Measurements from ENCODE around the gene IQCE.

Gene IQCE

DNA sequence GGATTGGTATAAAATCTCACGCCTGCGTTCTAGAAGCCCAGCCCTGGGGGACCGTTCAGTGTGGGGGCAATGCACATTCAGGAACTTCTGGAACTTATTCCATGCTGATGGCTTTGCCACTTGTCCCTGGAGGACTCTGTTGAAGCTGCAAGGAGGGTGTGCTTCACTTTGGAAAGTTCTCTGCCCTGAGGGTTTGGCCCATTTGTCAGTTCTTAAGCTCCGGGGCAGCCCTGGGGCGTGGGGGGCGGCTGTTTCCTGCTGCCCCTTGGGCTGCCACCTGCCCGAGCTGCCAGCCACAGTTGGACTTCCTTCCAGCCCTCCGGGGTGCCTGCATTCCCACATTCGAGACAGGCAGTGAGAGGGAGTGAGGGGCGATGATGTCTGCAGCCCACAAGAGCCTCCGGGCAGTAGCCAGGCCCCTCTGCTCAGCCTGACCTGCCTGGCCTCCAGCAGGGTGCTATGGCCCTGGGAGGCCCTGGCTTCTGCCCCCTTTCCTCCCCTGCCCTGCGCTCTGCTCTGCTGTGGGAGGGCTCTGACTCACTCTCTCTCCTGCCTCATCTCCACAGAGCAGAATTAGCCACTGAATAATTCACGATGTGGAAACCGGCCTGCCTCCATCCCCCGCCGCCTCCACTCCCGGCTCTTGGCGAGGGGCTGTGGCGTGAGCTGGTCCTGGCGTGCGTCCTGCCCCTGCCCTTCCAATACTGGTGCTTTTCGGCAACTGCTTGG, 74.9 kb downstream of the IQCE start:
- DNase-seq = peak; percentile 65

DNA sequence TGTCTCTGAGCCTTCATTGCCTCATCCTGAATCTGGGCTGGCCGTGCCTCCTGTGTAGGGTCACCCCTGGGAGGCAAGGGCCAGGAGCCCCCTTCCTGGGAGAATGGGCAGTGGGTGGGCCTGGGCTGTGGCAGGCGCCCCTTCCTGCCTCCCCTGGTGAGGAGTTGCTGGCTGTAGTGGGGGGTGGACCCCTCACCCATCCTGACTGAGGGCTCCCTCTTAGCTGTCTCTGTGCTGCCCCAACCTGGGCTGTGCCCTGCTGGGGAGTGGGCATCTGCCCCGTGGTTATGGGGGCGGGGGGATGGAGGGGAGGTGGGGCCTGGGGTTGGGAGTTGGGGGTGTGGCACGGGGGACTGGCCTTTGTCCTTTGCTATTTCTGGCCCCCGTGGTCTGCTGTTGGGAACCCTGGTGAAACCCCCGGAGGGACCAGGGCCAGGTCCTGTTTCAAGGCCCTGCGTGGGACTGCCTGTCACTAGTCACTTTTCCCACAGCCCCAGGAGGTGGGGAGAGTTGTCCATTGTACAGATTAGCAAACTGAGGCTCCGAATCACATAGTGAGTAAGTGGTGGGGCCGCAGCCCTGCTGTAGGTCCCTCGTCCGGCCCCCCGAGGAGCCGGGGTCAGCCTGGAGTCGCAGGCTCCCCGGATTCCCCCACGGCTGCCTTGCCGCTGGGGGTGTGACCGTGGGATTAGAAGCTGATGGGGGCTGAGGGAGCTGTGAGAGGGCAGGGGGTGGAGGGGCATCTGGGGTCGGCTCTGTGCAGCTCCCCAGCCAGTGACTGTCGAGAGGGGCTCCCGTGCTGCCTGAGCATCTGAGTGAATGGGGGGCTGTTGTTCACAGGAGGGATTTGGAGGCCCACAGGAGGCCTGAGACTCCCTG, 75.7 kb downstream of the IQCE start:
- DNase-seq = no peak
- no peak for ATAC-seq

More for the DNA sequence above, 74.9 kb downstream of the IQCE start:
- peak; percentile 76 for ATAC-seq

DNA sequence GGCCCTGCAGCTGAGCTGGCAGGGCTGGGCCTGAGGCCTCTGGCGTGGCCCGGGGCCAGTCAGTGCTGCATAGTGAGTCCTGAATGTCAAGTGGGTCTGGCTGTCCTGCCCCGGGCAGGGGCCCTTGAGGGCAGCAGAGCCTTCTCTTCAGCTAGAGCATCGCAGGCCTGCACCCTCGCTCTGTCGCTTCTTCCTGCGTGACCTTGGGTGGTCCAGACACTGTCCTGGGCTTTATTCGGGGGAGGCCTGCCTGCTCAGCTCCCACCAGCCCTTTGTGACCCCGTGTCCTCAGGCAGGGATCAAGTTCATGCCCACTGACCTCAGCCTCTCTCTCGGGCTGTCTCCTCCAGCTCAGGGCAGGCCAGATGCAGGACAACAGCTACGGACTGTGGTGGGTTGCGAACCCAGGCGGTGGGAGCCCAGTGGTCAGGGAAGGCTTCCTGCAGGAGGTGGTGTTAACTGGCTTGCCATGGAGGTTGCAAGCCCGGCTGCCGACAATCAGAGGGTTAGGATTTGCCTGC, 76.4 kb downstream of the IQCE start:
- DNase-seq (no peak), ATAC-seq (no peak)

DNA sequence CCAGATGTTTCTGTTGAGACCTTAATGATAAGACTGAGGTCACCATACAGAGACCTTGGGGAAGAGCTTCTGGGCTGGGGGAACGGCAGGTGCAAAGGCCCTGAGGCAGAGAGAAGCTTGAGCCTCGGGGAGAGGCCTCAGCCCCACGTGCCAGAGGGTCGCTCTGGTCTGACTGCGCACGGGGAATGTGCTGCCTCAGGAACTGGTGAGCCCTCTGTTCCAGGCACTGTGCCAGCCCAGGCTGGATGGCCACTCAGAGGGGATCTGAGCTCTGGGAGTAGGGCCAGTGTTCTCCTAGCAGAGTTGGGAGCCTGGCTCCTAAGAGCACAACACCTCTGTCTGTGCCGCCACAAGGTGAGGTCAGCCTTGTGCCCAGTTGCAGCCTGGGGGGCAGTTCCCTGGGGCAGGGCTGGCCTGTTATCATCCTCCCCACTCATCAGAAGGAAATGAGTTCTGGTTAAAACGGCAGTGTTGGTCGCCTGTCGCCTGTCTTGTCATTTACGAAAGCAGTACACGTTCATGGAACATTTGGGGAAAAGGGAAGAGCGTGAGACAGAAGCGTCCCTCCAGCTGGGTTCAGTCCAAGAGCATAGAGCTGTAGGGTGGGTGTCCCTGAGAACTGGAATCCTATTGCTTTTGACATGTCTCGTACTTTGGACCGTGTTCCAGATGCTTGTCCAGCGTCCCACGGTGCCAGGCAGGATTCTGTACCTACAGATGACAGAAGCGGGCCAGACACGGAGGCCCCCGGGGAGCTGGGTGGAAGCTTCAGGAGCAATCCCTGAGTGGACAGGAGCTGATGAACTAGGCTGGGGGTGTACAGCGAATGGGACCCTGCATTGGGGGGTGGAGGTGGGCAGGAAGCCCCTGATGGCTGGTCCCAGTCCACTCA, 77.3 kb downstream of the IQCE start:
- ATAC-seq (no peak), DNase-seq (no peak)

DNA sequence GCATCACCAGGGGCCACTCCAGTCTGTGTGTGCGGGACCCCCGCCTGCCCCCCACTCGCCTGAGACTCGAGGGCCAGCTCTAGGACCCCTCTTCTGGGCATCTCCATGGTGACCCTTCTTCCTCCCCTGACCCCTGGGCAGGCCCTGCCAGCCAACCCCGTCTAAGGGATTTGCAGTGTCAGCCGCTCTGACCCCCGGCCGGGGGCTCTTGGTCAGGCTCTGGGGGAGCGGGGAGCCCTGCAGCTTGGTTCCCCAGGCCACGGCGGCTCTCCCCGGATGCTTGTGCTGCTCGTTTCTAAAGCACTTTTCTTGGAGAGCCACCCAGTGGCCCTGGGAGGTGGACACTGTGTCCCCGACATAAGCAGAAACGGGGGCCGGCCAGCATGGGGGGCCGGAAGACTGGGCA, 78.3 kb downstream of the IQCE start:
- DNase-seq (no peak), ATAC-seq (no peak)

DNA sequence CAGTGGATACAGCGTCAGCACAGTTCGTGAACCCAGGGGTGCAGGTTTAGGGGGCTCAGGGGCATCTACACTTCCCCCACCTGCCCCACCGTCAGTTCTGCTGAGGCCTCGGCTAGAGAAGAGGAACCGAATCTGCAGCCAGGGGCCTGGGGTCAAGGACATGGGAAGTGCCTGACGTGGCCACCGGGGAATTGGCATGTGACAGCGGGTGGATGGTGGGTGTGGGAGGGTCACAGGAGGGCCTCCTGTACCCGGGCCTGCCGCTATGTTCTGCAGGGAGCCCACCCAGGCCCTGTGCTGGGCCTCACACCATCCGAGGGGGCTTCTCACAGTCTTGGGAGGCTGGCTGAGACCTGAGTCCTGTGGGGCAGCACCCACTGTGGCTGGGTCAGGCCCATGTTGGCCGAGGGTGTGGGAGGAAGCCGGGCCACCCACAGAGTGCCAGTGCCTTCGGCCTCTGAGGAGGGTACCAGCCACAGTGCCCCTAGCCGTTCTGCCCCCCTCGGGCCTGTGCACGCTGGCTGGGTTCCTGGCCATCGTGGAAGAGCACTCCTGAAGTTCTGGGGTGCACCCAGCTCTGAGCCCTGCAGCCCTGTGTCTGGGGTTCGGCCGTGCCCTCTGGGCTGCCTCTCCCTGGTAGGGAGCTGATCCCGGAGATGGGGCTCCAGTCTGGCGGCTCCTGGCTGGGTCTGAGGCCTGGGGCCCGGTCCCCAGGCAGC, 78.9 kb downstream of the IQCE start:
- DNase-seq = no peak

DNA sequence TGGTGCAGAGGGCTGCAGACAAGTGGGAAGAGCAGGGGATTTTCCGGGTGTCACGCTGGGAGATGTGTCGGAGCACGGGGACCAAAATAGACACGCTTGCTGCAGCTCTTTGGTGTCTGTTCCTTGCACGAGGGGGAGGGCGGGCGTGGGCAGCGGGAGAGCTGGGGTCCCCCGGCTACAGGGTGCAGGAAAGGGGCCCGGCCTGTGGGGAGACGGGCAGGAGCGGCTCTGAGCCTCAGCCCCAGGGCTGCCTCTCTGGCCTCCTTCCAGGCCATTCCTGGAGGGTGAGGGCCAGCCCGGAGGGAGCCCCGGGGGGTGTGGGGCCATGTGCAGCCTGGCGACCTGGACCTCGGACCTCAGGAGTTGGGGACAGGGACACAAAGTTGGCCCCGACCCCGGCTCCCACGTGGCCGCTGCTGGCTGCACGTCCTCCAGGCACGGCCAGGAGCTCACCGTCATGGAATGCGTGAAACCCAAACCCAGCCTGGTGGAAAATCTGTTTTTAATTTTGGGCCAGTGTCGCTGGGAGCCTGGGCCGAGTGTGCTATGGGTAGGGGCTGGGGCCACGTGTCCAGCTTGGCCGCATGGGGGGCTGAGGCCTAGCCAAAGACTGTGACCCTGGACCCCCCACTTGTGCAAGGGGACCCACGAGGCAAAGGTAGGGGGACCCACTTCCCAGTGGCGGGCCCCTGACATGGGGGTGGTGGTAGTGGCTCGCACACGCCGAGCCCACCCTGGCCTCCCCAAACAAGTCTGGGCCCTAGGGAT, 79.6 kb downstream of the IQCE start:
- no peak for DNase-seq
- no peak for ATAC-seq

More for the DNA sequence above, 78.9 kb downstream of the IQCE start:
- ATAC-seq = no peak

DNA sequence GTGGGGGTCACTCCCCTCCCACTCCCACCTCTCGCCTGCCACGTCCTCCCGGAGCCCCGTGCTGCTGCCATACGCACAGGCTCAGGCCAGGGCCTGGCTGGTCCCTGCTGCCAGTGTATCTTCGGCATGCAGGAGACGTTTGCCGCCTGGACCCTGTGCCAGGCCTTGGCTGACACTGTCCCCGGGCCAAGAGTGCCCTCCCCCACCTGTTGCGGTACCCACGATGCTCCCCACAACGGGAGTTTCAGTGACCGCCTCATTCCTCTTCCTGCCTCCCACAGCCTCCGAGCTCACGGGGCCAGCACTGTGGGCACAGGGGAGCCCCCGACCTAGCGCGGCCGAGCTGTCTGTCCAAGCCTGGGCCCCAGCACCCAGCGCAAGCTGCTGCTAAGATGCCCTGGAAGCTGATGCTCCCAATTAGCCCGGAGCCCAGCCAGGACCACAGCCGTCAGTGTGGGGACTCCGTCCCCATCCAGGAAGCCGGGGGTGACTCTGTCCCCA, 80.5 kb downstream of the IQCE start:
- ATAC-seq = no peak
- no peak for DNase-seq

DNA sequence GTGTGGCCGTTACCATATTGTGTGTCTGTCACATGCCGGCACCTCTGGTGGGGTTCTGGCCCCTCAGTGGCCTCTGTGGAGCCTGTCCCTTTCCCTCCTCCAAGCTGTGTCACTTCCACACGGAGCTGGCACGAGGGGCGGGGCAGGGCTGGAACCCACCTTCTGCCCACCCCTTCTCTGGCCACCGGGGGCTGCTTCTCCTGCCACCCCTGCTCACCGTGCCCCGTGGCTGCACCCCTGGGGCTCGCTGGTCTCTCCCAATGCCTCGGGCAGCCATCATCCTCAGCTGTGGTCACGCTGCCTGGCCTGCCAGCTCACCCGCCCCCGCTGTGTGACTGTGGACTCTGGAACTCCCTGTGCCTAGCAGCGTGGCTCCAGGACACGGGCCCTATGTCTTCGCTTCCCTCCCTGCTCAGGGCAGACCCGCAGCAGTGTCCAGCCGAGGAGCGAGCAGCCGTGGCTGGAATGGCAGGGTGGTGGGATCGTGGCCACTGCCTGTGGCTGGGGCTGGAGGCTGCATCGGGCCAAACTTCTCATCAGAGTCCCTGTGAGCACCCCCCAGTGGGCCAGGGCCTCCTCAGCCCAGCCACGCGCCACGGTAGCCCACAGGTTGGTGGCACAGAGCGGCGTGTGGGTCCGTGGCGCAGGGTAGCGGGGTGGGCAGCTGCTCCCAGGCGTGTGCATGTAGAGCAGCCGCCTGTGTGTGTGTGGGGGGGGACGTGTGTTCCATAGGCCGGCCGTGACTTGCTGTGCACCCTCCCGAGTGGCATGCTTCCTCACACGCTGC, 81.1 kb downstream of the IQCE start:
- ATAC-seq (no peak), DNase-seq (no peak)

DNA sequence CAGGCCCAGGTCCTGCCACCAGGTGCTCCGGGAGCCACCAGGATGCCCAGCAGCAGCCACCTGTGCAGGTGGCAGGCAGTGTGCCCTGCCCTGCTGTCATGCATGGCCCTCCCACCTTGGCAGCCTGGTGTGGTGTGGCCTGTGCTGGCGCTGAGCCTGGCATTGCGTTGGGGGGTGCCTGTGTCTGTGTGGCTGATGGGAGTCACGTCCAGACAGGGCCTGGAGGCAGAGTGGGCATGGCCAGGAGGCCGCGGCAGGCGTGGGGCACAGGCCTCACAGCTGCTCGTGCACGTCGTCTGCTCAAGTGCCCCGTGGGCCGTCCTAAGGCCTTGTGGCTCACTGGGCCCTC, 81.7 kb downstream of the IQCE start:
- ATAC-seq = no peak

DNA sequence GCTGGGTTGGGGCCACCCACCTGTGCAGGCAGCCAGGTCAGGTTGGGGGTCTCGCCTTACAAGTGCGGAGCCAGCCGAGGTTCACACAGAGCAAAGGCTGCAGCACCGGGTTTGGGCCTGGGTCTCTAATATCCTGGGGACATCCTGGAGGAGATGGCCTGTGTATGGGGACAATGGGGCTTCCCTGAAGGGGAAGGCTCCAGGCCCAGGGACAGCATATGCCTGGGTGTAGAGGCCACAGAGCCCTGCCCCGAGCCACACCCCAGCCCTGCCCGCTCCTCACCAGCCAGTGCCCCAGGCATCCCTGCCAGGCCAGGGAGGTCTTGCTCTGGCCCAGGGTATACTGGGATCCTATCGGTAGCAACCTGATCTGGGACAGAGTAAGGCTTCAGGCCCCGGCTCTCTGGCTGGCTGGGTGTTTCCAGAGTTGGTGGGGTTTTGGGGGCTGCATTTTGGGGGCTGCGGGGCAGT, 82.1 kb downstream of the IQCE start:
- ATAC-seq = no peak
- DNase-seq = no peak

More for the DNA sequence above, 81.7 kb downstream of the IQCE start:
- no peak for DNase-seq

DNA sequence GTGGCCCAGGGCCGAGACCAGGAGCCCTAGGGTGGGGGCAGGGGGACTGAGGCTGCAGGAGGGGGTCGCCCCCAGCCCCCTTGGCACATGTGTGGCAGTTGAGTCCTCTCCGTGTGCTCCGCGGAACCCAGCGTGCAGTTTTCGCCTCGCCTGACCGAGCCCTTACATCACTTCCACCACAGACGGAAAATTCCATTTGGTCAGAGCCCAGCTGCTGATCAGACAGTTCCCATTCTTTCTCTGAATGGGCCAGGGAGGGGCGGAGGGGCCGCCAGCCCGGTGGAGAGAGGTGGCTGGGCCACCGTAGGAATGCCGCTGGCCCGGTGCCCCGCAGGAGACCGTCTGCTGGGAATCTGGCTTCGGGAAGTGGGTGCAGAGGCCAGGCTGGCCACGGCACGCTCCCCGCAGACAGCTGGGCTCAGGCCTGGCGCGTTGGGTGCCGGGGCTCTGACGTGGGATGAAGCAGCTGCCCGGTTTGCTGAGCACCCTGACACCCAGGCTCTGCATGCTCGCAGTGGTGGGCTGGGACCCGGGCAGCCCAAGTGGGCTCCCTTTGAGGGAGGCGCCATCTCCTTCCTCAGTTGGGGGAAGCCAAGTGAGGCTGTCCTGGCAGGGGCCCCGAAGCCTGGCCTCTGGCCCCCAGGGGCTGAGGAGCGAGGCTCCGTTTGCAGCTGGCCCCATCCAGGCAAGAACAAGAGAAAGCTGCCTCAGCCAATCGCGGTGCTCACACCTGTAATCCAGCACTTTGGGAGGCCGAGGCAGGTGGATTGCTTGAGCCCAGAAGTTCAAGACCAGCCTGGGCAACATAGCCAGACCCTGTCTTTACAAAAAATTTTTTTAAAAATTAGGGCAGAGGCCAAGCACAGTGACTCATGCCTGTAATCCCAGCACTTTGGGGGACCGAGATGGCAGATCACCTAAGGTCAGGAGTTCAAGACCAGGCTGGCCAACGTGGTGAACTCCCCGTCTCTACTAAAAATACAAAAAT, 82.9 kb downstream of the IQCE start:
- DNase-seq (peak; percentile 40), ATAC-seq (no peak)

DNA sequence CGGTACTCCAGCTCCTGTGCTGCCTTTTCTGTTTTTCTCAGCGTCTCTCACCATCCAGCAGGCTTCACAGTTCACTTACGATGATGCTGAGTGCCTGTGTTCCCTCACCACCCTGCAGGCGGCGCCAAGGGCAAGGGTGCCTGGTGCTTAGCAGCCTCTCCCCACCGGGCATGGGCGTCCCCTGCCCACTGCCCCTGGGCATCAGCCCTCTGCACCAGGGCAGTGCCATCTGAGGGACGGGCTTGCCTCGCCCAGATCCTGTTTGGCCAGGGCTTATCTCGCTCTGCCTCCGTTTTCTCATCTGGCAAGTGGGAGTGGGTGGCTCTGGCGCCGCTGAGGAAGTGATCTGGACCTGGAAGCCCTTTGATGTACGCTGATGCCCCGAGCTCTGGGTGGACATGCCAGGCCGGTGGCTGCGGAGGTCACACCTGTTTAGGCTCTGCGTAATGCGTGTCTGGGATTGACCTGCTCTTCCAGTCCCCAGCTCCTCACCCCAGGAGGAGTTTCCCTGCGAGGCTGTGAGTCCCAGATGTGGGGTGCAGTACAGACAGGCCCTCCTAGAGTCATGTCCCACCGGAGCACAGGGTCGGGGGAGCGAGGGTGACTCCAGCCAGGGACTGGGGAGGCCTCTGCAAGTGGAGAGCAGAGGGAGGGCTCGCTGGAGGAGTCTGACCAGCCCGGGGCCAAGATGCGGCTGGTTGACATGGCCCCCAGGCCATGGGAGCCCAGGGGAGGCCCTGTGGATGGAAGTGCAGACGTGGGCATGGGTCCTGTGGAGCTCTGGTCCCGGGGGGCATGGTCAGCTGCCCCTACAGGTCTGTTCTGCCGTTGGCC, 84.8 kb downstream of the IQCE start:
- DNase-seq = no peak
- ATAC-seq = no peak

DNA sequence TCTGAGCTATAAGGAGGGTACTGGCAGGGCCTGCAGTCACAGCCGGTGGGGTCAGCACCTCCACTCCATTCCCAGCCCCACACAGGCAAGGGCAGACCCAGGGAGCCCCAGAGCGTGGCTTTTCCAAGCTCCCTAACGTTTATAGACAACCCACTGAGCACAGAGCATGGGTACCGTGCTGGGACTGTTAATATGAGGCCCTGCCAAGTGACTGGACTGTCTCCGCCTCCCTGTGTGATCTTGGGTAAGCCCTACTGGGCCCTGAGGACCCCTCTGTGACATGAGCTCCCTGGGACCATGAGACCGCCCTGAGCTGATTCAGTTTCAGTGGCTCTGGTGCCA, 85.4 kb downstream of the IQCE start:
- no peak for DNase-seq
- no peak for ATAC-seq

DNA sequence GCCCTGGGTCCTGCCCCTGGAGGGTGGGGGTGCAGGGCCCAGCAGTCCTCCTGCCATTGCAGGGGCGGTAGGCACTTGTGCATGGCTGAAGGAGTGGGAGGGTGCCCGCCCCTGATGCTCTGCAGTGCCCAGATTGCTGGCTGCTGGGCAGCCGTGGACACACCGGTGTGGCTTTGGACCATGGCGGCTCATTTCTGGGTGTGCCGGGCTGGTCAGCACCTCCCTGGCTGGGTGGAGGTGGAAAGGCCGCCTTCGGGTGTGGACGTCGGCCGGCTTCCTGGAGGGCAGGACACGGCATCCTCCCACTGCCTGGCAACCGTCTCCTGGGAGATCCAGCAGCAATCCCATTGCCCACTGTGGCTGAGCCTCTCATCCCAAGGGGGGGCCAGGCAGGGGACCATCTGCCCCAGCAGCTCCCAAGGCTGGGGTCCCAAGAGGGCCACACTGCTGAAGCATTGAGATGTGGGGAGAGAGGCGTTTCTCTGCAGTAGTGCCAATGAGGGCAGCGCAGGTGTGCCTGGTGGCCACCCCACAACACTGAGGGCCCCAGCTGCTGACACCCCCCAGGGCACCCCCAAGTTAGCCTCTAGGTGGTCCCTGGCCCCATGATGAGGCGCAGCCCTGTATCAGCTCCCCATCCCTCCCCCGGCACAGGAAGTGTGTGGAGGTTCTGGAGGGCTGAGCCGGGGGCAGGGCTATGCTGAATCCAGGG, 85.9 kb downstream of the IQCE start:
- no peak for DNase-seq
- peak; percentile 41 for ATAC-seq

DNA sequence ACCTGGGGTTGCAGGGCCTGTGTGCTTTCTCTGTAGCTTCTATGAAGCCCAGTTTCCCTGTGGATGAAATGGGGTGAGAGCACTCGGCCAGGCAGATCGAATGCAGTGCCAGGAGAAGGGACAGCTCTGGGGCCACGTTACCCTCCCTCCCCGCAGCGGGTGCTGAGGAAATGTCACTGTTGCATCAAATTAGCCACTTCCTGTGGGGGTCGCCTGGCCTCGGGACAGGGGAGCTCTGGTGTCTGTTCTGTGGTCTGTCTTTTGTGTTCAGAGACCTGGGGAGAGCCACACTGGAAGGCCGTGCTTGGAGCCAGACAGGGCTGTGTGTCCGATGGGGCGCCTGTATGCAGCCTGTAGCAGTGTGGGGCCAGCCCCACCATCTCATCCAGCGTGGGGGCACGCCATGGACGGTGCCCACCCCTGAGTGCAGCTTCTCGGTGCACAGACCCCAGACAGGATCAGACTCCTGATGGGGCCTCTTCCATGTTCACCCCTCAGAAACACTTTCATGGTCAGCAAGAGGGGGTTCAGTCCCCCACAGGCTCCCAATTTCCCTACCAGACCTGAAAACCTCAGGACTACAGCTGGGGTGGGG, 86.6 kb downstream of the IQCE start:
- ATAC-seq (peak; percentile 76), DNase-seq (peak; percentile 72)

DNA sequence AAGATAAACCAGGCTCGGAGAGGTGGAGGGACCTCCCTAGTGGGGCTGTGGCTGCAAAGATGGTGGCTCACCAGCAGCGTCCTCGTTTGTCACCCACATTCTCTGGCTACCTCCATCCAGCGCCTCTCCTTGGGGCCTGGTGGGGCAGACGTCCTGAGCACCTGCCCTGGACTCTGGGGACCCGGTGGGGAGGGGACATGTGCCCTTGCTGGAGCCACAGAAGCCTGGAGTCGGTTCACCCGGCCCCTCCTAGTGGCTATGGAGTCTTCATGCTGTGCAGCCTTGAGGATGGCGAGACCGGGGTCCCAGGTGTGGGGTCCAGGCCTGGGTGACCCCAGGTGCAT, 87.5 kb downstream of the IQCE start:
- ATAC-seq (no peak), DNase-seq (no peak)

Measured in stimulated activated naive CD8-positive, alpha-beta T cell treated with anti-CD3 and anti-CD28 coated beads, Interleukin-15, Interleukin-2, amounts not matched to agents 100 U/mL and 50 U/mL, for 24 hours (primary cell).